CD4-positive, alpha-beta T cell treated with Interleukin-2 at 100 ng/mL for 4 hours (primary cell): ENCODE measurements around the gene TRIM60.
"Not testable (repeated sequence)": the region's sequence is repeated elsewhere in the genome, so short reads cannot be mapped to it uniquely, and the experiment has no call there.

Experiments used
- DNase-seq: peaks from one replicate; pipeline ENCODE4 v3.0.0-alpha.2; 2020; ENCODE audit warnings: low spot score

TRIM60 gene

DNA sequence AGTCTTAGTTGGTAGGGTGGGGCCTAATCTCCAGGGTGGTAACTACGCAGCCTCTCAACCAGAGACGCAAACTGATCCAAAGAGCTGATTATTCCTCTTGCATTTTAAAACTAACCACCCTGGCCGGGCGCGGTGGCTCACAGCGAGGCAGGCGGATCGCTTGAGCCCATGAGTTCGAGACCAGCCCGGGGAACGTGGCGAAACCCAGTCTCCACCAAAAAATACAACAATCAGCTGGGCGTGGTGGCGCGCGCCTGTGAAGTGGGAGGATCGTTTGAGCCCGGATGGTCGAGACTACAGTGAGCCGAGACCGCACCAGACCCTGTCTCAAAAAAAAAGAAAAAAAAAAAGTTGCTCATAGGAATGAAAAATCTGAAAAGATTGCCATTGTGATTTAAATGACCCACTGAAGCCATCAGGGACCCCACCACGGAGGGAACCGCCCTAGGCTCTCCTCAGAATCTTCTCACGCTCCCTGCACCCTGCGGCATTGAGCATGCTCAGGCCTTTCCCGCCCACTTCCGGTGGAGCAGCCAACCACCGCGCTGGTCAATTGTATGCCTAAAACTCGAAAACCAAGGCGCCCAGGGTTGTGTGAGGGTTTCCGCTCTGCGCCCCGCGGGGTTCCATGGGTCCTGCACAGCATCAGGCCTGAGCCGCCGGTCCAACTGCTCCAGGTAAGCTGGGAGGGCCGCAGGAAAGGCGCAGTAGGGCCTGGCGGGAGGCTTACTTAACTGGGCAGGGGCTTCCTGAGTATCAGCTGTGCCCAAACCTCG is at the start of gene TRIM60:
Gene TRIM60 (plus strand): TSS at position 564 of the 776 bp plus-strand sequence. CDS start 8,074 bp downstream, outside the sequence.
- no peak for DNase-seq

DNA sequence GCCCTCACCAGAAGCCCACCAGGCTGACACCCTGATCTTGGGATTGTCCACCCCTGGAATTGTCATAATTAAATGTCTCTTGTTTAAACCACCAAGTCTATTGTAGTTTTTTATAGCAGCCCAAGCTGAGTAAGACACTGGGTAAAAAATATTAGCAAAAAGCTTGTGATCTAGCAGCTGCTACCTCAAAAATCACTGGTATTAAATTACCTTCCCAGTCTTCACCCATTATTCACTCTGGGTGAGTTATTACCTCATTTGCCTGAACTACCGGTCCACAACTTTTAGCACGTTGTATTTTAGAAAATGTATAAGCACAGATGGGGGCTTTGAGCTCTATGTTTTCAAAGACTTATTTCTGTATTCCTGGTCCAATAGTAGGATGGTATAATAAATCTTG is 42.3 kb upstream of the TRIM60 start:
- DNase-seq = no peak

DNA sequence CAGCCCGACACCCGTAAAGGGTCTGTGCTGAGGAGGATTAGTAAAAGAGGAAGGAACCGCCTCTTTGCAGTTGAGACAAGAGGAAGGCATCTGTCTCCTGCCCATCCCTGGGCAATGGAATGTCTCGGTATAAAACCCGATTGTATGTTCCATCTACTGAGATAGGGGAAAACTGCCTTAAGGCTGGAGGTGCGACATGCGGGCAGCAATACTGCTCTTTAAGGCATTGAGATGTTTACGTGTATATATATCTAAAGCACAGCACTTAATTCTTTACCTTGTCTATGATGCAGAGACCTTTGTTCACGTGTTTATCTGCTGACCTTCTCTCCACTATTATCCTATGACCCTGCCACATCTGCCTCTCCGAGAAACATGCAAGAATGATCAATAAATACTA is 41.0 kb upstream of the TRIM60 start:
- DNase-seq = not testable (repeated sequence)

DNA sequence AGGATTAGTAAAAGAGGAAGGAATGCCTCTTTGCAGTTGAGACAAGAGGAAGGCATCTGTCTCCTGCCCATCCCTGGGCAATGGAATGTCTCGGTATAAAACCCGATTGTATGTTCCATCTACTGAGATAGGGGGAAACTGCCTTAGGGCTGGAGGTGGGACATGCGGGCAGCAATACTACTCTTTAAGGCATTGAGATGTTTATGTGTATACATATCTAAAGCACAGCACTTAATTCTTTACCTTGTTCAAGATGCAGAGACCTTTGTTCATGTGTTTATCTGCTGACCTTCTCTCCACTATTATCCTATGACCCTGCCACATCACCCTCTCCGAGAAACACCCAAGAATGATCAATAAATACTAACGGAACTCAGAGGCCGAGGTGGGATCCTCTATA is 35.7 kb upstream of the TRIM60 start:
- not testable (repeated sequence) for DNase-seq

DNA sequence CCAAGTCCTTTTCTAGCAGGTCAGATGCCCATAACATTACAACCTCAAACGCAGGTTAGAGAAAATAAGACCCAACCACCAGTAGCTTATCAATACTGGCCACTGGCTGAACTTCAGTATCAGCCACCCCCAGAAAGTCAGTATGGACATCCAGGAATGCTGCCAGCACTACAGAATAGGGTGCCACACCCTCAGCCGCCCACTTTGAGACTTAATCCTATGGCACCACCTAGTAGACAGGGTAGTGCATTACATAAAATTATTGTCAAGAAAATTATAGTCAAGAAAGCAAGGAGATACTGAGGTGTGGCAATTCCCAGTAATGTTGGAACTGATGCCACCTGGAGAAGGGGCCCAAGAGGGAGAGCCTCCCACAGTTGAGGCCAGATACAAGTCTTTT is 34.5 kb upstream of the TRIM60 start:
- no peak for DNase-seq

DNA sequence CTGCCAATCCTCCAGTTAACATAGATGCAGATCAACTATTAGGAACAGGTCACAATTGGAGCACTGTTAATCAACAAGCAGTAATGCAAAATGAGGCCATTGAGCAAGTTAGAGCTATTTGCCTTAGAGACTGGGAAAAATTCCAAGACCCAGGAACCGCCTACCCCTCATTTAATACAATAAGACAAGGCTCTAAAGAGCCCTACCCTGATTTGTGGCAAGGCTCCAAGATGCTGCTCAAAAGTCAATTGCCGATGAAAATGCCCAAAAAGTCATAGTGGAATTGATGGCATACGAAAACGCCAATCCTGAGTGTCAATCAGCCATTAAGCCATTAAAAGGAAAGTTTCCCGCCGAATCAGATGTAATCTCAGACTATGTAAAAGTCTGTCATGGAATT is 33.9 kb upstream of the TRIM60 start:
- DNase-seq = no peak

DNA sequence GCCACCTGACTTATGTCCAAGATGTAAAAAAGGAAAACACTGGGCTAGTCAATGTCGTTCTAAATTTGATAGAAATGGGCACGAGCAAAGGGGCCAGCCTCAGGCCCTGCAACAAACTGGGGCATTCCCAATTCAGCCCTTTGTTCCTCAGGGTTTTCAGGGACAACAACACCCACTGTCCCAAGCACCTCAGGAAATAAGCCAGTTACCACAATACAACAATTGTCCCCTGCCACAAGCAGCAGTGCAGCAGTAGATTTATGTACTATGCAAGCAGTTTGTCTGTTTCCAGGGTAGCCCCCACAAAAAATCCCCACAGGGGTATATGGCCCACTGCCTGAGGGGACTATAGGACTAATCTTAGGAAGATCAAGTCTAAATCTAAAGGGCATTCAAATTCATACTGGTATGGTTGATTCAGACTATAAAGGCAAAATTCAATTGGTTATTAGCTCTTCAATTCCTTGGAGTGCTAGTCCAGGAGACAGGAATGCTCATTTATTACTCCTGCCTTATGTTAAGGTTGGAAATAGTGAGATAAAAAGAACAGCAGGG is 33.2 kb upstream of the TRIM60 start:
- DNase-seq = not testable (repeated sequence)

DNA sequence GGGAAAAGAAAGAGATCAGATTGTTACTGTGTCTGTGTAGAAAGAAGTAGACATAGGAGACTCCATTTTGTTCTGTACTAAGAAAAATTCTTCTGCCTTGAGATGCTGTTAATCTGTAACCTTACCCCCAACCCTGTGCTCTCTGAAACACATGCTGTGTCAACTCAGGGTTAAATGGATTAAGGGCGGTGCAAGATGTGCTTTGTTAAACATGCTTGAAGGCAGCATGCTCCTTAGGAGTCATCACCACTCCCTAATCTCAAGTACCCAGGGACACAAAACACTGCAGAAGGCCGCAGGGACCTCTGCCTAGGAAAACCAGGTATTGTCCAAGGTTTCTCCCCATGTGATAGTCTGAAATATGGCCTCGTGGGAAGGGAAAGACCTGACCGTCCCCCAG is 29.8 kb upstream of the TRIM60 start:
- DNase-seq = not testable (repeated sequence)

DNA sequence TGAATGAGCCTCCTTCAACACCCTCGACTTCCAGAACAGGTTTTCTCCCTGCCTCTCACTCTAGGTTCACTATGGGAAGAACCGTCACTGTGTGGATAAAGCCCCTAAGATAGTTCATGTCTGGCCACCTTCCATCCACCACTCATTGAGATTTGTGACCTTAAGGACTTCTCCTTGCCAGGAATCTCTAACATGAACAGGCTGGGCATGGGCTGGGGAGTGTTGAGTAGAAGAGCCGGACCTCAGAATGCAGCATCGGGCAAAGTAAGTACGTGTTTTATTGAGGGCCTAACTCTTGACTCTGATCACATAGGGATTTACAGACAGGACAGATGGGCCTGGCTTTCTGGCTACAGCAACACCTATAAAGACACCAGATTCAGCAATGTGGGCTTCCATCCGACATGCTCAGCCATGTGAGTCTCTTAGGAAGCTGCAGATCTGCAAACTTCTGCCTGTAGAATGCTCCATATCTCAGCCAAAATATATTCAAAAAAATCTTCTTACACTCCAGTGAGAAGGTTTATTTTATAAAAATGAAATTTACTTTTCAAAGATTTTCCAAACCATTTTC is 26.4 kb upstream of the TRIM60 start:
- DNase-seq = no peak

DNA sequence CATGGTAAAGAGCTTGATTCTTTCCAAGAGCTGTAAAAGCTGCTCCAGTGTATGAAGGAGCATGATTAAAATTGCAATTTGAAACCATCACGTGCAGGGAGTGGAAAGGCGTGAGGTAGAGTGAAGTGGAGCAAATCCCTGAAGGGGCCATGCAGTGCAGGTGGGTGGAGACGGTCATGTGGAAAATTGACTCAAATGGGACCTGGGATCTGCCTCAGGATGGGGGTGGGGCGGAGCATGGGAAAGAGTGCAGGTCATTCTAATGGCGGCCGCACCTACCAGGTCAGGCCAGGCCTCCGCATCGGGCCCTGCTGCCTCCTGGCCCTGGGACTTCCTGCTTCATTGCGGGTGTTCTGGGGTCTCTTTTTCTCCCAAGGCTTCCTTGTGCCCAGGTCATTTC is 25.3 kb upstream of the TRIM60 start:
- no peak for DNase-seq

DNA sequence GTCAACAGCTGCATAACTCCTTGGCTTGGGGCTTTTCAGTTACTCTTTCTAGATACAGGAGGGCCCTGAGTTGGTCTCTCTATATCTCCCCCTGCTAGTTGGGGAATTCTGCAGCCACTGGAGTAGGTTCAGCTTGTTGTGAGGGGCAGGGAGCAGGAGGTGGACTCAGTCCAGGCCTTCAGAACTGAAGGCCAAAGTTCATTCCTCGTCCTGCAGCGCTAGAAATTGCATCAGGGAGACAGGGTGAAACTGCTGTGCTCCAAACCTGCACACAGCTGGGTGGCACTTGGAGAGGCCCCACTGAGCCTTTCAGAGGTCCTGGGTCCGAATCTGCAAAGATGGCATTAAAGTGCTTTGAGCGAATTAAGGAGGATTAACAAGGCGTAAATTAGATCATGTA is 24.9 kb upstream of the TRIM60 start:
- no peak for DNase-seq

DNA sequence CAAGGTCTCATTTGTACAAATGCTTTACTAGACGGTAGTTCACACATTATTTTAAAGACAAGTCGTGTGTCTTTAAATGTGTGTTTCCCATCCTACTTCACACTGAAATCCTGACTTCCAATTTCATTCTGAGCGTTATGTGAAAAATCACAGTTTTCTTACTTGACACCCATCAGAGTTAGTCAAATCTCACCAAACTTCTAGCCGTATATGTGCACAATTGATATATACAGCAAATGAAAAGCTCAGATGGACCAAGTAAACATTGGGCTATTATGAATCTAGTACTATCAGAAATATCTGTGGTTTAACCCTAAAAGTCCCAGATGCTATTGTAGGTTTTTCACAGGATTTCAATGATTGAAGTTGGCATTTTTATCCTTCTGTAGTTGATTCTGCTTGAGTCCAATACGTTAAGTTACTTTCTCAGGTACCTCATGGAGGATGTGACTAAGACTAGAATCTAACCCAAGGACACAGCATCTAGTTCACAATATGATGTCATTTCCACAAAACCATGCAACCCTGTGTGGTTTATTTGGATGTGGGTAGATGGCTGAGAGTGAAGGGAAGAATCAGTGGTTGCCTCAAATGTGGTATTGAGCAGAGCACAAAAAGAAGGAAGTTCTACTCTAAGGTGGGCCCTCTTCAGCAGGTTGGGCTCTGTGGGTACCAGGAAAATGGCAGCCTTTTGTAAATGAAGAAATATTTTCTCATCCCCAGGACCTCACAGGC is 22.1 kb upstream of the TRIM60 start:
- no peak for DNase-seq

DNA sequence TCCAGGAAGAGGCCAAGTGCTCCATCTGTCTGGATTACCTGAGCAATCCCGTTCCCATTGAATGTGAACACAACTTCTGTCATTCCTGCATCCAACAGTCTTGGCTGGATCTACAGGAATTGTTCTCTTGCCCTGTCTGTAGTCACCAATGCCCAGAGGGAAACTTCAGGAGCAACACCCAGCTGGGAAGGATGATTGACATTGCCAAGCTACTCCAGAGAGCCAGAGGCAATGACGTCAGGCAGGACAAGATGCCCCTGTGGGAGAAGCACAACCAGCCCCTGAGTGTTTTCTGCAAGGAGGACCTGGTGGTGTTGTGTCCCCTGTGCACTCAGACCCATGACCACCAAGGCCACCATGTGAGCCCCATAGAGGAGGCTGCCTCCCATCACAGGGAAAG is 21.3 kb upstream of the TRIM60 start:
- no peak for DNase-seq

DNA sequence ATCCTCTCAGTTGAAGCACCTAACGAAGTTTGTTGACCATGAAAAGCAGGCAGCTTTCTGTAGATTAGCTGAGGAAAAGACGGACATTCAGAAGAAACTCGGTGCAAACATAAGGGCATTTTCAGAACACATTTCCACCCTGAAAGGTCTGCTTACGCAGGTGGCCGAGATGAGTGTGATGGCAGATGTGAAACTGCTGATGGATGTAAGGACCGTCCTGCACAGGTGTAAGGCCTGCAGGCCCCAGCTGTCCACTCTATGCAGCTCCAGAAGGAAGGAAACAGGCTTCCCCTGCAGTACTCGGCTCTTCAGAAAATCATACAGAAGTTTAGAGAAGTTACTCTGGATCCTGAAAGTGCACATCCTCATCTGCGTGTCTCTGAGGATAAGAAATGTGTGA is 20.8 kb upstream of the TRIM60 start:
- DNase-seq = no peak

DNA sequence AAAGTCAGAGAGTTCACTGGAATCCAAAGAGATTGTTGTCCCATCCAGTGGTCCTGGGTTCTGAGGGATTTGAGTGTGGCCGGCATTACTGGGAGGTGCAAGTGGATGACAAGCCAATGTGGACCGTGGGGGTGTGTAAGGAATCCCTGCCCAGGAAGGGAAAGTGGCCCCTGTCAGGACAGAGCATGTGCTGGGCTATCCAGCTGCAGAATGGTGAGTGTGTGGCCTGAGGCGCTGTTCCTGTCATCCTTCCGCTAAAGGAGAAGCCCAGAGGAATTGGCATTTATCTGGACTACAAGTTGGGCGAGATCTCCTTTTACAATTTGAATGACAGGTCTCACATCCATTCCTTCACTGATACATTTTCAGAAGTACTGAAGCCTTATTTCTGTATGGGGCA is 20.4 kb upstream of the TRIM60 start:
- DNase-seq = no peak

DNA sequence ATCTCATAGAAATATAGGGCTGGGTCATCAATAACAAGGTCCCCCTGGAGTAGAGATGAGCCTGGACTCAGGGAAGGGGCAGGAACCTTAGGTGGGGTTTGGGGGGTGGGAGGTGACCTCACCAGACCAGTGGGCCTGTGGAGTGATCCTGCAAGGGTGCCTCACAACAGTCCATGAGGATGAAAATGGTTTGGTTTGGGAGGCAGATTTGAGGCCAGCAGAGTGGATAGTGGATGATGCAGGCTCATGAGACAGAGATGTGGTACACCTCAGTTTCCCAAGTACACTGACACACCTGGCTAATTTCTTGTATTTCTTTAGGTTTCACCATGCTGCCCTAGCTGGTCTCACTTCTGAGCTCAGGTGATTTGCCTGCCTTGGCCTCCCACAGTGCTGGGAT is 18.1 kb upstream of the TRIM60 start:
- DNase-seq = no peak

DNA sequence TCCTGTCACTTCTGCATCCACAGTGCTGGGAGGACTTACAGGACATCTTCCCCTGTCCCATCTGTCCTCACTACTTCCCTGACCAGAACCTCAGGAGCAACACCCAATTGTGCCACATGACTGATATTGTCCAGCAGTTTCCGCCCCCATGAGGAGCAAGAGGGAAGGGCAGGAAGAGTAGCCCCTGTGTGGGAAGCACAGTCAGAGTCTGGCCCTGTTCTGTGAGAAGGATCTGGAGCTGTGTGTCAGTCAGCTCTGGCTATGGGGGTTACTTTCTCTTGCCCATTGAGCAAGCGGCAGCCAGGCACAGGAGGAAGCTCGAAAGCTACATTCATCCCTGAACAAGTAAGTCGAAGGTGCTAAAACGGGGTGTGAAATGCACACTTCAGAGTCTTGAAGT is 14.8 kb upstream of the TRIM60 start:
- DNase-seq = no peak

DNA sequence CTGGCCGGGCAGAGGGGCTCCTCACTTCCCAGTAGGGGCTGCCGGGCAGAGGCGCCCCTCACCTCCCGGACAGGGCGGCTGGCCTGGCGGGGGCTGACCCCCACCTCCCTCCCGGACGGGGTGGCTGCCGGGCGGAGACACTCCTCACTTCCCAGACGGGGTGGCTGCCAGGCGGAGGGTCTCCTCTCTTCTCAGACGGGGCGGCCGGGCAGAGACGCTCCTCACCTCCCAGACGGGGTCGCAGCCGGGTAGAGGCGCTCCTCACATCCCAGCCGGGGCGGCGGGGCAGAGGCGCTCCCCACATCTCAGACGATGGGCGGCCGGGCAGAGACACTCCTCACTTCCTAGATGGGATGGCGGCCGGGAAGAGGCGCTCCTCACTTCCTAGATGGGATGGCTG is 11.8 kb upstream of the TRIM60 start:
- not testable (repeated sequence) for DNase-seq

DNA sequence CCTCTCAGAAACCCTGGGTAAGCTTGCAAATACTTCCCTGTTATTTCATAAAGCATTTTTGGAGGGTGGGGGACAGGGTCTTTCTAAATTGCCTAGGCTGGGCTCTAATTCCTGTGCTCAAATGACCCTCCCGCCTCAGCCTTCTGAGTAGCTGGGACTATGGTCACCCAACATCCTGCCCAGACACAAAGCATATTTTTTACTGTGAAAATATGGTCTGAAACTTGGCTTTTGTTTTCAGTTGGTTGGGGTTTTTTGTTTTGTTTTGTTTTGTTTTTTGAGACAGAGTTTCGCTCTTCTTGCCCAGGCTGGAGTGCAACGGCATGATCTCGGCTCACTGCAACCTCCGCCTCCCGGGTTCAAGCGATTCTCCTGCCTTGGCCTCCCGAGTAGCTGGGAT is 6.0 kb upstream of the TRIM60 start:
- DNase-seq = not testable (repeated sequence)

DNA sequence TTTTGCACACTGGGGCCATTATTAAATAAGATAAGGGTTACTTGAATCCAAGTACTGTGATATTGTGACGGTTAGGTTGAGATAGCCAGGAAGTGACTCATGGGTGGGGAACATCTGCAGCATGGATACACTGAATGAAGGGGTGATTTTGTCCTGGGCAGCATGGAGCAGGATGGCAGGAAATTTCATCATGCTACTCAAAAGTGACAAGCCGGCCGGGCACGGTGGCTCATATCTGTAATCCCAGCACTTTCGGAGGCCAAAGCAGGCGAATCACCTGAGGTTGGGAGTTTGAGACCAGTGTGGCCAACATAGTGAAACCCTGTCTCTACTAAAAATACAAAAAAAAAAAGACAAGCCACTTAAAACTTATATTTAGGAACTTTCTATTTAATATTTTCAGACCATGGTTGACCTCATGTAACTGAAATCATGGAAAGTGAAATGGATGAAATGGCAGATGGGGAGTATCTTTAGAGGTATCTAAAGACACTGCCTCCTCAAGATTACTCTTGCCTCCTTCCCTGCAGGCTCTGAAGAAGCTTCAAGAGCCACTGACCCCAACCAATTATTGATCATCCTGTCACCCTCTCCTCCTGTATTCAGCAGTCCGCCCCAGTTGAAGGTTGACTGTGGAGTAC is 3.9 kb upstream of the TRIM60 start:
- no peak for DNase-seq

DNA sequence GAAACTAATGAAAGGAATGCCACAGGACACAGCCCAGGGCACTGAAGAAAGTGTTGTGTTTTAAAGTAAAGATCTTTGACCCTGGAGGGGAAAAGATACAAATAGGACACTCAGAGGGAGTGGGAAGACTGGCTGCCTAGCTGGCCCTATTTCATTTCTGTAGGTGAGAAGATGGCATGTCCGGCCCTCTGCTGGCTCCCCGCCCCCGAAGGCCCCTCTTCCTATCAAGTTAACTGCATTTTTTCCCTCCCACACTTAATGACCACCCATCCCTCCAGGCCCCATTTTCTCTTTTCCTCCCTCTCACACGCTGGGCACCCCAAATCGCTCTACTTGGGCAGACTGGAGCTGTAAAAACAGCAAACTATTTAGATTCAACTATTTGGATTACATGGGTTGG is 16.4 kb downstream of the TRIM60 start:
- DNase-seq = no peak

DNA sequence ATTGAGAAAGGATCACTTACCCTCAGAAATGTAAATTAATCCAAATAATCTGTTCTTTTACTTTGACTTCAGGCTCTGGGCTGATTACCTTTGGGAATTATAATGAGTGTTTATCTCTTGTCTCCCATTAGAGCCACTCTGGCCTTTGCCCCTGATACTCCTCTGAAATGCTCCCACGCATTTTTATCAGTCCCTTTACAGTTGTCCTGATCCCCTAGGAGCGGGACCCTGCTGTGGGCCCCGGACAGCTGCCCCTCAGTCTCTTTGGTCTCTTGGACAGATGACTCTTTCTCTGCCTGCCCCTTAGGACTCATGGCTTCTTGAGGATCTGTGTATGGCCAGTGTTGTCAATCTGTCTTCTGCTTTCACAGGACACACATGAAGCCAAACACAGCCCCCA is 20.8 kb downstream of the TRIM60 start:
- no peak for DNase-seq

DNA sequence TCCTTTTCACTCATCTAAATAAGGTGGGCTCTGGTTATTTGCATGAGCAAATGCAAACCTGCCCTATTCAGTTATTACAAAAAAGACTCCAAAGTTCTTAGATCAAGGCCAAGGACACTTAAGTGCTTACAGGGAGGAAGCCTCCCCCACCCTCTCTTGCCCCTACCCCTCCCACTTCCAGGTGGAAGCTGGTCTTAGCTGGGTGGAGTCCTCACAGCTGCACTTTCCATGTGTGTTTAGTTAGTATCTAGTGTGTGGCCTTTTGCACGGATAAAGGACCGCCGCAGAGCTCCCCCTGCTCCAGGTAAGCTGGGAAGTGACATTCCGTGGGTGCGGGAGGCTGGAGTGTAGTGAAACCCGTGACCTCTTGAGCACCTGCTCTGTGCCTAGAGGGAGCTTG is 21.8 kb downstream of the TRIM60 start, which contains the start of gene TRIM75:
Gene TRIM75 (plus strand): TSS at position 222 of the 400 bp plus-strand sequence. CDS start 5,282 bp downstream, outside the sequence.
- DNase-seq = no peak
